ENCODE data around the gene PGAM2. TPM values are rescaled to one million over a fixed set of nuclear protein-coding genes. Genes with fewer than 3 reads are reported as not detected.

PGAM2 gene
- total and polyA plus RNA-seq, 2 donors: 5.7 to 31.0 TPM

DNA sequence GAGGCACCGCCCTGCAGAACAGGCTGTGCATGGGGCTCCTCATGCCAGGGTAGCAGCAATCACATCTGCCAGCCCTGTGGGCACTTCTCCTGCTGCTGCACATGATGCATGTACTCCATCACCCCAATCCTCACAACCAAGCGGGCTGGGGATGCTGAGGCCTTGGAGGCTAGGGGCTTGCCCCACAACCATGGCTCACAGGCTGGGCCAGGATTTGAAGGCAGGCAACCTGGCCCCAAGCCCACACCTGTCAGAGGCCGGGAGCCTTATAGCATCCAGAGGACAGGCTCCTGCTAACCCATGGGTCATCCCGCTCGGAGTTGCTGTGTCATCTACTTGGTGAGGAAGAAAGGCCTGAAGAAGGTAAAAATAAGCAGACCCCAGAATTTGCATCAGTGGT is 14.8 kb upstream of the PGAM2 start:
- peaks cover 58 to 59% of the 10 kb centered on the region in 2 donors for H3K36me3 ChIP-seq (ENCODE audit: control insufficient read depth in 2 of 2, insufficient read depth in 2 of 2, low read length in 1 of 2)
- no peak overlapping the region for H3K27ac ChIP-seq (ENCODE audit: low read depth in 1 of 2, low read length in 1 of 2)
- whole genome bisulfite sequencing: 97% methylated on average over 5 of the region's 5 CpGs
- no peak for DNase-seq (ENCODE audit: low read depth in 6 of 9, low spot score in 9 of 9)
- H3K4me1 ChIP-seq (ENCODE audit: control insufficient read depth in 2 of 2, insufficient read depth in 2 of 2, low read length in 2 of 2): peaks cover 26 to 65% of the 10 kb centered on the region in 2 donors
- H3K4me3 ChIP-seq (ENCODE audit: low read length in 2 of 2): no peak overlapping the region
- H3K9me3 ChIP-seq (ENCODE audit: control insufficient read depth in 2 of 2, insufficient read depth in 1 of 2, low read length in 1 of 2): no peaks in the 10 kb centered on the region
- H3K27me3 ChIP-seq (ENCODE audit: control insufficient read depth in 2 of 2, insufficient read depth in 1 of 2, low read length in 1 of 2): no peaks in the 10 kb centered on the region

GRCh38 chr7:44079331-44080021 is 14.1 kb upstream of the PGAM2 start:
- Histone ChIP-seq H3K27ac (ENCODE audit: low read depth in 1 of 2, low read length in 1 of 2) (no peak overlapping the region), H3K4me1 (ENCODE audit: control insufficient read depth in 2 of 2, insufficient read depth in 2 of 2, low read length in 2 of 2) (peaks cover 25 to 59% of the 10 kb centered on the region in 2 donors), H3K4me3 (ENCODE audit: low read length in 2 of 2) (no peak overlapping the region), H3K27me3 (ENCODE audit: control insufficient read depth in 2 of 2, insufficient read depth in 1 of 2, low read length in 1 of 2) (no peaks in the 10 kb centered on the region), H3K36me3 (ENCODE audit: control insufficient read depth in 2 of 2, insufficient read depth in 2 of 2, low read length in 1 of 2) (peaks cover 61% of the 10 kb centered on the region in 2 donors), H3K9me3 (ENCODE audit: control insufficient read depth in 2 of 2, insufficient read depth in 1 of 2, low read length in 1 of 2) (no peaks in the 10 kb centered on the region)
- 93% methylated on average over 11 of the region's 11 CpGs for WGBS
- DNase-seq (ENCODE audit: low read depth in 6 of 9, low spot score in 9 of 9): no peak

GRCh38 chr7:44078521-44078920 is 13.2 kb upstream of the PGAM2 start:
- no peak for DNase-seq (ENCODE audit: low read depth in 6 of 9, low spot score in 9 of 9)
- WGBS: 96% methylated on average over 8 of the region's 8 CpGs
- H3K27ac ChIP-seq (ENCODE audit: low read depth in 1 of 2, low read length in 1 of 2): peak overlapping the region in 1 of 2 donors; percentile 9
- H3K36me3 ChIP-seq (ENCODE audit: control insufficient read depth in 2 of 2, insufficient read depth in 2 of 2, low read length in 1 of 2): peaks cover 70 to 71% of the 10 kb centered on the region in 2 donors
- H3K27me3 ChIP-seq (ENCODE audit: control insufficient read depth in 2 of 2, insufficient read depth in 1 of 2, low read length in 1 of 2): no peaks in the 10 kb centered on the region
- peaks cover 15 to 59% of the 10 kb centered on the region in 2 donors for H3K4me1 ChIP-seq (ENCODE audit: control insufficient read depth in 2 of 2, insufficient read depth in 2 of 2, low read length in 2 of 2)
- no peak overlapping the region for H3K4me3 ChIP-seq (ENCODE audit: low read length in 2 of 2)
- H3K9me3 ChIP-seq (ENCODE audit: control insufficient read depth in 2 of 2, insufficient read depth in 1 of 2, low read length in 1 of 2): no peaks in the 10 kb centered on the region

- 84% methylated on average over 5 of the region's 5 CpGs for WGBS
- peaks cover 17 to 64% of the 10 kb centered on the region in 2 donors for H3K4me1 ChIP-seq (ENCODE audit: control insufficient read depth in 2 of 2, insufficient read depth in 2 of 2, low read length in 2 of 2)
- peak overlapping the region in 1 of 2 donors; percentile 25 for H3K27ac ChIP-seq (ENCODE audit: low read depth in 1 of 2, low read length in 1 of 2)
- H3K27me3 ChIP-seq (ENCODE audit: control insufficient read depth in 2 of 2, insufficient read depth in 1 of 2, low read length in 1 of 2): no peaks in the 10 kb centered on the region
- DNase-seq (ENCODE audit: low read depth in 6 of 9, low spot score in 9 of 9): no peak
- H3K9me3 ChIP-seq (ENCODE audit: control insufficient read depth in 2 of 2, insufficient read depth in 1 of 2, low read length in 1 of 2): no peaks in the 10 kb centered on the region
- H3K4me3 ChIP-seq (ENCODE audit: low read length in 2 of 2): no peak overlapping the region
- peaks cover 79% of the 10 kb centered on the region in 2 donors for H3K36me3 ChIP-seq (ENCODE audit: control insufficient read depth in 2 of 2, insufficient read depth in 2 of 2, low read length in 1 of 2)
These were observed 12.3 kb upstream of the PGAM2 start for GRCh38 chr7:44077681-44078091.

DNA sequence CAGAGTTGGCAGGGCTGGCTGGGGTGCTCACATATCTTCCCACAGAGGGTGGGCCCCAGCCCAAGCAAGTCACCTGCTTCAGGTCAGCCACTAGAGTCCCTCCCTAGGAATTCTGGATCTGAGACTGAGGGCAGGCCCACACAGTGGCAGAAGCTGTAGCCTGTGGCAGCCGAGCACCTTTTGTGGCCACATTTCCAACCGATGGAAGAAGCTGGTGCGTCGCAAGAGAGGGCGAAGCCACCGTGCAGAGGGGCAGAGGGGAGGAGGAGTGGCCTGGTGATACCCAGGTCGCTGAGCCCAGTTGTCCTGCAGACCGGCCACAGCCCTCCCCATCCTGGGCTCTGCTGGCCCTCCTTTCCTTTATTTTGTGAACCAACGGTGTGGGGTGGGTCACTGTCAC is 11.7 kb upstream of the PGAM2 start:
- H3K4me3 ChIP-seq (ENCODE audit: low read length in 2 of 2): no peak overlapping the region
- H3K27ac ChIP-seq (ENCODE audit: low read depth in 1 of 2, low read length in 1 of 2): no peak overlapping the region
- no peaks in the 10 kb centered on the region for H3K9me3 ChIP-seq (ENCODE audit: control insufficient read depth in 2 of 2, insufficient read depth in 1 of 2, low read length in 1 of 2)
- peaks cover 23 to 71% of the 10 kb centered on the region in 2 donors for H3K4me1 ChIP-seq (ENCODE audit: control insufficient read depth in 2 of 2, insufficient read depth in 2 of 2, low read length in 2 of 2)
- DNase-seq (ENCODE audit: low read depth in 6 of 9, low spot score in 9 of 9): no peak
- 91% methylated on average over 9 of the region's 9 CpGs for WGBS
- H3K27me3 ChIP-seq (ENCODE audit: control insufficient read depth in 2 of 2, insufficient read depth in 1 of 2, low read length in 1 of 2): no peaks in the 10 kb centered on the region
- peaks cover 85% of the 10 kb centered on the region in 2 donors for H3K36me3 ChIP-seq (ENCODE audit: control insufficient read depth in 2 of 2, insufficient read depth in 2 of 2, low read length in 1 of 2)

DNA sequence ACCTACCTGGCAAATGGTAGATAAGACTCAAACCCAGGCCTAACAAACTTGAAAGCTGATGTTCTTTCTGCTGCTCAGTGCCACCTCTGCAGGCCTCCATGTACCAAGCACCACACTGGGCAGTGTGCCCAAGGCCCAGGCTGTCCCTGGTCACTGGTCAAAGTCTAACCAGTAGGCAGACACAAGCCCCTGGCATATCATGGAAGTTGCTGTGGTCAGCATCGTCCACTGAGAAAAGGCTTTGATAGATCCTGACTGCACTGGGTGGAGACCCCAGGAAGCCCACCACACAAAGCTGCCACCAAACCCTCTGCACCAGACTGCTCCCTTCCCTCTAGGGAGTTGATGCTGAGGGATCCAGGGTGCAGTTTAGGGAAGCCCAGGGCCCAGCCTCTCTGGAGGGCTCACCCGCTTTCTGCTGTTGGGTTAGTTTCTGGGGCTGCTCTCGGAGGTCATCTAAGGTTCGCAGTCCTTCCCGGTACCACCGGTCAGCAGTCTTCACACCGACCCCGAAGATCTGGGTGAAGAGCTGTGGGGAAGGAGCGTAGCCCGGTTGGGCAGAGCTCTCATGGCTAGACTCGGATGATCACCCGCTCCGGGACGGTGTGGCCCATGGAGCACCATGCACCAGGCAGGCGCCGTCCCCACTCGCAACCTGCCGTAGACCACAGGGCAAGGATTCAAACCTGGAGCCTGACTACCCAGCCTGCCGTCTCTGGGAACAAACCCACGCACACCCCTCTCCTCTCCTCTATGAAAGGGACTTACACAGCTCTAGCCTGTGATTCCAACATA is 10.9 kb upstream of the PGAM2 start:
- 98% methylated on average over 20 of the region's 20 CpGs for WGBS
- no peaks in the 10 kb centered on the region for H3K9me3 ChIP-seq (ENCODE audit: control insufficient read depth in 2 of 2, insufficient read depth in 1 of 2, low read length in 1 of 2)
- no peak for DNase-seq (ENCODE audit: low read depth in 6 of 9, low spot score in 9 of 9)
- peaks cover 85 to 91% of the 10 kb centered on the region in 2 donors for H3K36me3 ChIP-seq (ENCODE audit: control insufficient read depth in 2 of 2, insufficient read depth in 2 of 2, low read length in 1 of 2)
- no peak overlapping the region for H3K4me3 ChIP-seq (ENCODE audit: low read length in 2 of 2)
- H3K27ac ChIP-seq (ENCODE audit: low read depth in 1 of 2, low read length in 1 of 2): no peak overlapping the region
- H3K27me3 ChIP-seq (ENCODE audit: control insufficient read depth in 2 of 2, insufficient read depth in 1 of 2, low read length in 1 of 2): no peaks in the 10 kb centered on the region
- H3K4me1 ChIP-seq (ENCODE audit: control insufficient read depth in 2 of 2, insufficient read depth in 2 of 2, low read length in 2 of 2): peaks cover 21 to 71% of the 10 kb centered on the region in 2 donors

GRCh38 chr7:44075296-44076075 is 10.1 kb upstream of the PGAM2 start:
- Histone ChIP-seq H3K36me3 (ENCODE audit: control insufficient read depth in 2 of 2, insufficient read depth in 2 of 2, low read length in 1 of 2) (peaks cover 79 to 88% of the 10 kb centered on the region in 2 donors), H3K4me3 (ENCODE audit: low read length in 2 of 2) (no peak overlapping the region), H3K9me3 (ENCODE audit: control insufficient read depth in 2 of 2, insufficient read depth in 1 of 2, low read length in 1 of 2) (no peaks in the 10 kb centered on the region), H3K27ac (ENCODE audit: low read depth in 1 of 2, low read length in 1 of 2) (peak overlapping the region in 1 of 2 donors; percentile 11), H3K27me3 (ENCODE audit: control insufficient read depth in 2 of 2, insufficient read depth in 1 of 2, low read length in 1 of 2) (no peaks in the 10 kb centered on the region), H3K4me1 (ENCODE audit: control insufficient read depth in 2 of 2, insufficient read depth in 2 of 2, low read length in 2 of 2) (peaks cover 13 to 66% of the 10 kb centered on the region in 2 donors)
- no peak for DNase-seq (ENCODE audit: low read depth in 6 of 9, low spot score in 9 of 9)
- 94% methylated on average over 17 of the region's 17 CpGs for WGBS

GRCh38 chr7:44074349-44074695 is 9.0 kb upstream of the PGAM2 start:
- H3K27ac ChIP-seq (ENCODE audit: low read depth in 1 of 2, low read length in 1 of 2): peak overlapping the region in 1 of 2 donors; percentile 55
- WGBS: 84% methylated on average over 13 of the region's 13 CpGs
- H3K27me3 ChIP-seq (ENCODE audit: control insufficient read depth in 2 of 2, insufficient read depth in 1 of 2, low read length in 1 of 2): no peaks in the 10 kb centered on the region
- peaks cover 10 to 54% of the 10 kb centered on the region in 2 donors for H3K4me1 ChIP-seq (ENCODE audit: control insufficient read depth in 2 of 2, insufficient read depth in 2 of 2, low read length in 2 of 2)
- no peak for DNase-seq (ENCODE audit: low read depth in 6 of 9, low spot score in 9 of 9)
- H3K4me3 ChIP-seq (ENCODE audit: low read length in 2 of 2): no peak overlapping the region
- no peaks in the 10 kb centered on the region for H3K9me3 ChIP-seq (ENCODE audit: control insufficient read depth in 2 of 2, insufficient read depth in 1 of 2, low read length in 1 of 2)
- H3K36me3 ChIP-seq (ENCODE audit: control insufficient read depth in 2 of 2, insufficient read depth in 2 of 2, low read length in 1 of 2): peaks cover 67 to 77% of the 10 kb centered on the region in 2 donors
